Upper lobe of left lung (tissue), 6 donors: Measurements from ENCODE around the gene FRY. TPM values are rescaled to one million over a fixed set of nuclear protein-coding genes. Genes with fewer than 3 reads are reported as not detected.

ENCODE experiments used
- ATAC-seq, 2 donors: fragments of 200-7000 bp; cut with Tn5 transposase; one replicate each; pipeline ENCODE4 v1.9.1; 2022; ENCODE audit warnings: mild to moderate bottlenecking in 2 of 2, moderate library complexity in 2 of 2; ENCODE audit not compliant: low FRiP score in 2 of 2
- DNase-seq, 2 donors: peaks; one replicate each; pipeline ENCODE4 v3.0.0-alpha.2; 2019 to 2020
- H3K27ac ChIP-seq, 4 donors: fragments of 200-600 bp; sonication (generic); one replicate each; pipeline ENCODE4 v1.5.1; 2016 to 2019
- H3K27me3 ChIP-seq, 4 donors: fragments of 200-600 bp; sonication (generic); one replicate each; pipeline ENCODE4 v1.5.1; 2017 to 2019
- H3K36me3 ChIP-seq, 4 donors: fragments of 200-600 bp; sonication (generic); one replicate each; pipeline ENCODE4 v1.5.1; 2016 to 2019
- H3K4me1 ChIP-seq, 4 donors: fragments of 200-600 bp; sonication (generic); one replicate each; pipeline ENCODE4 v1.5.1; 2018 to 2019
- H3K4me3 ChIP-seq, 4 donors: fragments of 200-600 bp; sonication (generic); one replicate each; pipeline ENCODE4 v1.5.1; 2017 to 2019; ENCODE audit warnings: mild to moderate bottlenecking in 2 of 4, moderate library complexity in 1 of 4
- H3K9me3 ChIP-seq, 4 donors: fragments of 200-600 bp; sonication (generic); one replicate each; pipeline ENCODE4 v1.5.1; 2018 to 2019
- CTCF ChIP-seq, 6 experiments: fragments of 450-650 bp in 4 of 6; fragments of 200-600 bp in 2 of 6; sonication (generic) in 2 of 6; IDR thresholded peaks; one replicate each; pipeline ENCODE4 v1.5.1; 2016 to 2019; ENCODE audit warnings: antibody characterized with exemption in 6 of 6
- EP300 ChIP-seq, 4 donors: sonication (generic); formaldehyde crosslinking; IDR thresholded peaks; one replicate each; pipeline ENCODE4 v1.5.1; 2017; ENCODE audit warnings: antibody characterized with exemption in 4 of 4, control low read depth in 2 of 4
- POLR2A ChIP-seq, 4 donors: fragments of 450-650 bp; IDR thresholded peaks; one replicate each; pipeline ENCODE4 v1.5.1; 2016 to 2017; ENCODE audit warnings: antibody characterized with exemption in 4 of 4, mild to moderate bottlenecking in 2 of 4
- POLR2AphosphoS5 ChIP-seq, 2 donors: sonication (generic); formaldehyde crosslinking; IDR thresholded peaks; one replicate each; pipeline ENCODE4 v1.5.1; 2017; ENCODE audit warnings: antibody characterized with exemption in 2 of 2
- WGBS, 2 donors: methylation state at CpG; one replicate each; pipeline ENCODE4 v1.1.5; 2017 to 2018; 5-methylcytosine and 5-hydroxymethylcytosine counted together
- total RNA-seq, 6 donors: library from RNA; depleted of rRNA in 4 of 6; stranded (reverse); fragments of >200 nt in 4 of 6; gene quantifications; one replicate each; pipeline versions ENCODE4 v1.1.0 to v1.2.1, GENCODE V29; 2016 to 2021
- donor health status: DM: no; HTN: no; CAD: no; lungs with moderate emphysema.
- donor health status: DM: no; HTN: yes; CAD: no; lungs with severe emphysema.

FRY gene
- total RNA-seq, 6 donors from 2014 or later, result 58.3 to 88.9 (median 65.8) TPM

GRCh38 chr13:32087955-32088747 lies 56.6 kb downstream of the FRY start:
- DNase-seq (no peak), ATAC-seq (no peak)
- no peaks in the 10 kb centered on the region for H3K4me1 ChIP-seq
- H3K27me3 ChIP-seq, result no peaks in the 10 kb centered on the region
- no peak overlapping the region for H3K27ac ChIP-seq
- TF ChIP-seq EP300 (IDR thresholded peaks at IDR 0.05) (no peak), CTCF (IDR thresholded peaks at IDR 0.05) (no peak), POLR2AphosphoS5 (IDR thresholded peaks at IDR 0.05) (no peak), POLR2A (IDR thresholded peaks at IDR 0.05) (no peak)
- H3K36me3 ChIP-seq, result no peaks in the 10 kb centered on the region
- no peaks in the 10 kb centered on the region for H3K9me3 ChIP-seq
- H3K4me3 ChIP-seq, result no peak overlapping the region
- 74 to 86% methylated on average over 1 of the region's 1 CpG for WGBS, 2 donors

GRCh38 chr13:32092496-32092895 lies 60.9 kb downstream of the FRY start:
- no peak for DNase-seq
- Histone ChIP-seq H3K36me3 (no peaks in the 10 kb centered on the region), H3K4me3 (no peak overlapping the region), H3K9me3 (no peaks in the 10 kb centered on the region), H3K4me1 (no peaks in the 10 kb centered on the region), H3K27me3 (no peaks in the 10 kb centered on the region), H3K27ac (no peak overlapping the region)
- TF ChIP-seq POLR2AphosphoS5 (IDR thresholded peaks at IDR 0.05) (no peak), POLR2A (IDR thresholded peaks at IDR 0.05) (no peak), EP300 (IDR thresholded peaks at IDR 0.05) (no peak), CTCF (IDR thresholded peaks at IDR 0.05) (no peak)
- WGBS, 2 donors, result 90 to 92% methylated on average over 5 of the region's 5 CpGs
- no peak for ATAC-seq

- WGBS, 2 donors, result 82 to 84% methylated on average over 2 of the region's 2 CpGs
These were observed 61.4 kb downstream of the FRY start for GRCh38 chr13:32093006-32093405.

GRCh38 chr13:32098272-32098671 lies 66.7 kb downstream of the FRY start:
- TF ChIP-seq CTCF (IDR thresholded peaks at IDR 0.05), result no peak
- TF ChIP-seq POLR2A (IDR thresholded peaks at IDR 0.05), result no peak
- no peak for TF ChIP-seq POLR2AphosphoS5 (IDR thresholded peaks at IDR 0.05)
- no peak for TF ChIP-seq EP300 (IDR thresholded peaks at IDR 0.05)
- WGBS, 2 donors, result 69 to 75% methylated on average over 3 of the region's 3 CpGs
- Histone ChIP-seq H3K27ac (no peak overlapping the region), H3K4me1 (no peaks in the 10 kb centered on the region), H3K9me3 (no peaks in the 10 kb centered on the region), H3K27me3 (no peaks in the 10 kb centered on the region), H3K36me3 (no peaks in the 10 kb centered on the region), H3K4me3 (no peak overlapping the region)
- no peak for ATAC-seq
- no peak for DNase-seq

More at GRCh38 chr13:32093006-32093405, 61.4 kb downstream of the FRY start:
- ATAC-seq (no peak), DNase-seq (no peak)
- TF ChIP-seq POLR2A (IDR thresholded peaks at IDR 0.05) (no peak), CTCF (IDR thresholded peaks at IDR 0.05) (no peak), EP300 (IDR thresholded peaks at IDR 0.05) (no peak), POLR2AphosphoS5 (IDR thresholded peaks at IDR 0.05) (no peak)
- no peak overlapping the region for H3K27ac ChIP-seq
- no peaks in the 10 kb centered on the region for H3K4me1 ChIP-seq
- no peaks in the 10 kb centered on the region for H3K27me3 ChIP-seq
- H3K36me3 ChIP-seq, result no peaks in the 10 kb centered on the region
- H3K9me3 ChIP-seq, result no peaks in the 10 kb centered on the region
- no peak overlapping the region for H3K4me3 ChIP-seq
